GM18909 (cell line): Measurements from ENCODE around the gene FRRS1L.
A peak's percentile ranks its signal among the peaks of the same experiment; 100 is the strongest.
"Not testable (repeated sequence)": the region's sequence is repeated elsewhere in the genome, so short reads cannot be mapped to it uniquely, and the experiment has no call there.

Experiments used
- ATAC-seq: cut with Tn5 transposase; IDR thresholded peaks from one replicate; pipeline ENCODE4 v1.9.1; 2021; ENCODE audit warnings: mild to moderate bottlenecking; ENCODE audit not compliant: unreplicated experiment, poor library complexity

FRRS1L gene

DNA sequence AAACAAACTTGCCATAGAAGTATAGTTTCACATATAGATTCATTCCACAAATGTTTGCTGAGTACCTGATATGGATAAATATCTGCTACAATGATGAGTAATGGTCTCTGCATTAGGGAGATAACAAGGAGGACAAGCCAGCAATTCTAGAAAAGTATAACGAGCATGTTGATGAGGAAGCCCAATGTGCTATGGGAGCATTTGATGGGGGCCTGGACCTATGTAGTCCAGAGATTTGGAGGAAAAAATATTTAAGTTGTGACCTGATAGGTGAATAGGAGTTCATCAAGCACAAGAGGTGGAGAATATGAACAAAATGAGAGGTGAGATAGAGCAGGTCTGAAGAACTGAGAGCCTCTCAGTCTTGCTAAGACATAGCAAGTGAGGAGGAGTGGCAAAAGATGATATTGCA is 32.9 kb downstream of the FRRS1L start:
- no peak for ATAC-seq

- no peak for ATAC-seq
Measured at GRCh38 chr9:109133533-109133932, 33.5 kb downstream of the FRRS1L start.

DNA sequence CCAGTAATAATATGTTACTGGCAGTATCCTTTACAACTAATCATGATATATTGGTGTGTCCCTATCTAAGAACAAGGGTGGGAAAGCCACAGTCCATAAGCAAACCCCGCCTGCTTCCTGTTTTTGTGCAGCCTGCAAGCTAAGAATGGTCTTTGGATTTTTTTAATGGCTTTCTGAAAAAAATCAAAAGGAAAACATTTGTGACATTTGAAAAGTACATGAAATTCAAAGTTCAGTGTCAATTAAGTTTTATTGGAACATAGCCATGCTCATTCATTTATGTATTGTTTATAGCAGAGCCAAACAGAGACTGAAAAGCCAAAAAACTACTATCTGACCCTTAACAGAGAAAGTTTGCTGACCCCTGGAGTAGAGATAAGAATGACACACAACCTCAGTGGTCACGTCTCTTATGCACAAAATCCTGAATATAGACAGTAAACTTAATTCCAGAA is 34.5 kb downstream of the FRRS1L start:
- ATAC-seq: no peak

- no peak for ATAC-seq
Measured at GRCh38 chr9:109129470-109130197, 37.4 kb downstream of the FRRS1L start.

GRCh38 chr9:109126671-109127070 is 40.4 kb downstream of the FRRS1L start:
- not testable (repeated sequence) for ATAC-seq

DNA sequence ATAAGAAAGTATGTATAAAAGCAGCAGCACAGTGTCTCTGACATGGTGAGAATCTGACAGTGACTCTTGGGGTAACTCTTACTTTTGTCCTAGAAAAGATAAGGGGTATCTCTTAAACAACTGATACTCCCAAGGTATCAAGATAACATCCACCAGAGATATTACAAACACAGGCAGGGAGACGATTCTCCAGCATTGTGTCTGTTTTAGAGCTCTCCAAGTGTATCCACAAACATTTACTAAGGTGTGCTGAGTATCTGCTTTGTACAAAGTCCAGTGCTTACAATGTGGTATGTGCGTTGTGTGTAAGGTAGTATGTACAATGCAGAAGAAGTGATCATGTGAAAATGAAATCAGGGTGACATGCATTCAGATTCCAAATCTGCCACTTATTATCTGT is 42.9 kb downstream of the FRRS1L start:
- ATAC-seq: no peak

DNA sequence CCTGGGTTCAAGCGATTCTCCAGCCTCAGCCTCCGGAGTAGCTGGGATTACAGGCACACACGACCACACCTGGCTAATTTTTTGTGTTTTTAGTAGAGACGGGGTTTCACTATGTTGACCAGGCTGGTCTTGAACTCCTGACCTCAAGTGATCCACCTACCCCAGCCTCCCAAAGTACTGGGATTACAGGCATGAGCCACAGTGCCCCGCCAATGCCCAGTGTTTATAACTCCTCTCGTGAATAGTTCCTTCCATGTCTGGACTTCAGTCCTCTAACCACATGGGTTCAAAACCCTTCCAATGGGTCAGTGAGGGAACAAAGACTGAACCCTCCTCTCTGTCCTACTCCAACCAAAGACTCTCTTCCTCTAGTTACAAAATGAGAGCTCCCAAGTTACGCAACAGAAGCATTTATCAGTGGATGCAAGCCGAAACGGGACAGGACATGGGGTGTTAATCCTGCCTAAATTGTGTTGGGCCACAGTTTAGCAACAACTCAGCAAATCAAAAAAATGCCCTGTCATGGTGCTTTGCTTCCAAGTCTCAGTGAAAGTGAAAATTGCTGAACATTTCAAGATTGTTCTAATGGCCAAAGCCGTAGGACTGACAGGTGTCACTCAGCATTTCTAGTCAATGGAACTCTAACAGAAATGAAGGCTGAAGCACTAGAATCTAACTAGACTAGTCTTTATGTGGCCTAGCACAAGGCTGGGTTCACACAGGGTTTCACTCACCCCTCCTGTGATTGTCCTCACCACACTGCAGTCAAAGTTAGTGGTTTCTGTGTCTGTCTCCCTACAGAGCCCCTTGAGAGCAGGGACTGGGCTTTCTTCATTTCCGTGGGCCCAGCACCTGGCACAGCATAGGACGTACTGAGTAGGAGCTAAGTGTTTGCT is 44.1 kb downstream of the FRRS1L start:
- peak; percentile 36 for ATAC-seq

- no peak for ATAC-seq
Measured at GRCh38 chr9:109121232-109121796, 45.7 kb downstream of the FRRS1L start.

GRCh38 chr9:109120204-109120789 is 46.8 kb downstream of the FRRS1L start:
- ATAC-seq: no peak

DNA sequence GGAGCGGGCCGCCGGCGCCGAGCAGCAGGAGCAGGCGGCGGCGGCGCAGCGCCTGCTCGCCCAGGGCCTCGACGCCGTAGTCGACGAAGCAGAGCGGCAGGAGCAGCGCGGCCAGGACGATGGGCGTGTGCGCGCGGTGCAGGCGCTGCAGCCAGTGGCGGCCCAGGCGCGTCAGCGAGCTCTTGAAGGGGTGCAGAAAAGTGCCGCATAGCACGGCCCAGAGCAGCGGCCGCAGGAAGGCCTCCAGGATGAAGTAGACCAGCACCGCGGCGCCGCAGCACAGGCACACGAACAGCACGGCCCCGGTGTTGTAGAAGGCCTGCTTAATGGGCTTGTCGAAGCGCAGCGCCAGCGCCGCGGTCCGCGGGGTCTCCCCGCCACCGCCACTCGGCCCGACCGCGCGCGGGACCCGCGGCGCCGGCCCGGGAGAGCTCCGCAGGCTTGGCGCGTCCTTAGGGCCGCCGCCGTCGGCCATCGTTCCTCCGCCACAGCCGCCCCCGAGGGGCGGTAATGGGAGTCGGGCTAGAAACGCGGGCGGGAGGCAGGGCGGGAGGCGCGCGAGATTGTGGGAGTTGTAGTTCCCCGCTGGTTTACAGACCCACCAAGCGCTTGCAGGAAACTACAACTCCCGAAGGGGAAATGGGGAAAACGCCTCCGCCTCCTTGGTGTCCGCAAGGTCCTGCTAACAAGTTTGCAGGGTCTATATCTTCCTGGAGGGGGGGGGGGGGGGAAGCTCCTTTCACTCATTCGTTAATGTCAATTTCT is 47.4 kb downstream of the FRRS1L start, which contains the start of gene TMEM245:
Gene TMEM245, minus strand, starts transcription at position 509 of the 765 bp plus-strand sequence. Its CDS starts 34 bp downstream, at position 475.
- peak; percentile 91 for ATAC-seq

DNA sequence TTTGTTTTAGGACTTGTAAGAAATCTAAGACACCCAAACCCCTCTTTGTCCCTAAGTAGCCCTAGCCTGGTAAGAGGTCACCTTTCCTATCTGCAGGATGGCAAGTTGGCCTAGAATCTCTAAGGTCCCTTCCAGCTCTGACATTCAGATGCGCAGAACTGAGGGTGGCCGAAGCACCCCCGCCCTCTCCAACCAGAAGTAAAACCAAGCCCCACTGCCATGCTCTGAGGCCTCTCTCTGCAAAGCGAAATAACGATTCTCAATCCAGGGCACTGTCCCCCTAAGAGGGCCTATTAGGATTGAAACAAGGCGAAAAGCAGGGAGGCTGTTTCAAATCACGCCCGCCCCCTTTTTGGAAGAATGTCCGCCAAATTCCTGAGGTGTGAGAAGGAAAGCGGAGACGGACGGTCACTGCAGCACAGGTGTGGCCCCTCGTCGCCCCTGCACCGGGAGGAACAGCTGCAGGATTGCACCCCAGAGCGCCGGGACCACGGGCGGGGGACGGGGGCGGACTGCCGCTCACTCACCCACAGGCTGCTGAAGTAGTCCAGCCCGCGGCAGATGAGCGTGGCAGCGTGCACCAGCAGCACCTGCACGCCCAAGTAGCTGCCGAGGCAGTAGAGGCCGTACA is 48.1 kb downstream of the FRRS1L start:
- no peak for ATAC-seq

DNA sequence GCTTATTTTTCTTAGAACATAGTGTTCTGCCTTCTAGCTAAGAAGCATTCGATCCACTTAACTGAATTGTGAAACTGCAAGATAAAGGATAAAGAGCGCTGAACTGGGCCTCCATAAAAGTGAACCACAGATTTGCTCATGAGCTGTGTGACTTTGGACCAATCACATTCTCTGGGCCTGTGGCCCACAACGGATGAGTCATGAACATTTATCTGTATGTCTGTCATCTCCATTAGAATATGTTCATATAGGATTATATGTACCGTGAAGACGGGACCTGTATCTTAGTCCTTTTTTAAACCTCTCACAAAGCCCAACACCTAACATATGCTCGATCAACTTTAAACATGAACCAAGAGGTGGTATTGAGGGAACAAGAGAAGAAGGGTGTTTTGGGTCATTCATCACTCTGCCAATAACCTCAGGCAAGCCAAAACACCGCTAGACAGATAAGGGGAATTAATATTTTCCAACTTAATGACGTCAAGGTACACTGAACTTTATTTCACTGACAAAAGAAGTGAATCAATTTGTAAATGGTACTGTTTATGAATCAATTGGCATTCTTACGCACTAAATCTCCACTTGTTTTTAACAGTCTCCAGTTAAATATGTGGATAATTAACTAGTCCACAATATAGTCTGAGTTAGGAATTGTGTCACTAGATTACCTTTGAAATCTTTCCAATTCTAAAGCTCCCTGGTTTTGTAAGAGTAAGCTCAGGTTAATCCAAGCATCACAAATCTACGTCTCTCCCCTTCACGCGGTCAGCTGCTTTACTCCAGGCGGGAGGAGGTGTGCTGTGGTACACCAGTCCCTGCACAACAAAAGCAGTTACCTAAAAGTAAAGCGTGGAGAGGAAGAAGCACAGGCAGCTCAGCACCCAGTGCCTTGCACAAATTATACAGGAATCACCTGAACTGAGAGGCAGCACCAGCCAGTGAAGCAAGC is 48.9 kb downstream of the FRRS1L start:
- no peak for ATAC-seq

GRCh38 chr9:109115931-109116526 is 51.0 kb downstream of the FRRS1L start:
- no peak for ATAC-seq

- no peak for ATAC-seq
Measured at GRCh38 chr9:109114670-109115069, 52.4 kb downstream of the FRRS1L start.

DNA sequence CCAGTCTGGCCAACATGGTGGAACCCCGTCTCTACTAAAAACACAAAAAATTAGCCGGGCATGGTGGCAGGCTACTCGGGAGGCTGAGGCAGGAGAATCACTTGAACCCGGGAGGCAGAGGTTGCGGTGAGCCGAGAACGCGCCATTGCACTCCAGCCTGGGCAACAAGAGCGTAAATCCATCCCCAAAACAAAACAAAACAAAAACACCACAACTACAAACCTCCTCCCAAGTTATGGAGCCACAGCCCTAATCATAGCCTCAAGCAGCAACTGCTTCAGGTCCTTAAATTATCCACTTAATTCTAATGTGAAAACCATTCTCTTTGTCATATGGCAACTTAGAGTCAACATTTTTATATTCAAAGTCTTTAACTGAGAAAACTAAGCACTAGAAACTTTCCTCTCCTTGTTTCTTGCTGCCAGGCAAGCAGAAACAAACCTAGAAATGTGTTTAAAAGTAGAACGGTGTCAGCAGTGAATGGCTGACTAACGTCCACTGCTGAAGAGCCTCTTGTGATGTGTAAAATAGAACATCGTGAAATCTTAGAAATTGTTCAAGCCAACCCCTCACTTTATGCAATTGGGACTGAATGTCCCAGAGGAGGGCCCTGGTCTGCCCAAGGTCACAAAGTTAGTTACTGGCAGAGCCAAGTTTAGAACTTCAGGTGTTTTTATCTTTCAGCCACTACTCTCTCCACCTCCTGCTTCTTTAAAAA is 53.0 kb downstream of the FRRS1L start:
- ATAC-seq: no peak

DNA sequence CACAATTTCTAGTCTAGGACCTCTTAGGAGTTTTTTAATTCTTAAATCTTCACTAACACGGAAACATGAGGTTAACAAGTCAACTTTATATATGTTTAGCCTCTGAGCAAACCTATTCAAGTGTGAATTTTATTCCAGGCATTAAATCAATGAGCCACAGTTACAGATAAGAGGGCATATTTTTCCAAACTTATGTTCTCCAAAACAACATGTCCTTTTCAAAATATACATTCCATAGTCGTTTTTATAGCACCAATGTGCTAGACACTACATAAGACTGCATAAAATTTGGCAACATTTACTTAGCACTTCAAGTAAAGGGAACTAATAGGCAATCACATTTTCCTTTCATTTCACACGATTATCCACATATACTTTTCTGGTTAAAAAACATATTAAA is 53.8 kb downstream of the FRRS1L start:
- no peak for ATAC-seq

GRCh38 chr9:109110329-109111021 is 56.6 kb downstream of the FRRS1L start:
- peak; percentile 81 for ATAC-seq
